Aorta (tissue), 5 donors: ENCODE measurements around the gene THAP7. TPM values are rescaled to one million over a fixed set of nuclear protein-coding genes. Genes with fewer than 3 reads are reported as not detected.

Source experiments
- ATAC-seq: fragments of 200-7000 bp; cut with Tn5 transposase; one replicate; pipeline ENCODE4 v1.9.1; 2022; ENCODE audit warnings: moderate library complexity; ENCODE audit not compliant: low FRiP score
- DNase-seq, 2 donors: peaks; one replicate each; pipeline ENCODE4 v3.0.0-alpha.2; 2020
- H3K27ac ChIP-seq, 2 donors: one replicate each; pipeline ENCODE4 v1.5.1; 2013; ENCODE audit warnings: low read length in 2 of 2, mild to moderate bottlenecking in 2 of 2, moderate library complexity in 2 of 2, control low read depth in 1 of 2, inconsistent platforms in 1 of 2, low read depth in 1 of 2
- H3K27me3 ChIP-seq, 2 donors: one replicate each; pipeline ENCODE4 v1.6.1; 2013; ENCODE audit warnings: control low read depth in 1 of 2, low read length in 1 of 2, mild to moderate bottlenecking in 1 of 2, moderate library complexity in 1 of 2; ENCODE audit not compliant: insufficient read depth in 2 of 2, control insufficient read depth in 1 of 2
- H3K36me3 ChIP-seq, 2 donors: one replicate each; pipeline ENCODE4 v1.6.1; 2013; ENCODE audit warnings: control low read depth in 1 of 2, low read length in 1 of 2, mild to moderate bottlenecking in 1 of 2; ENCODE audit not compliant: insufficient read depth in 2 of 2, control insufficient read depth in 1 of 2
- H3K4me1 ChIP-seq, 2 donors: one replicate each; pipeline ENCODE4 v1.6.1; 2013; ENCODE audit warnings: low read length in 2 of 2, control low read depth in 1 of 2, mild to moderate bottlenecking in 1 of 2, moderate library complexity in 1 of 2; ENCODE audit not compliant: insufficient read depth in 2 of 2, control insufficient read depth in 1 of 2
- H3K4me3 ChIP-seq, 2 donors: one replicate each; pipeline ENCODE4 v1.5.1; 2013; ENCODE audit warnings: low read length in 2 of 2, control low read depth in 1 of 2, mild to moderate bottlenecking in 1 of 2
- H3K9me3 ChIP-seq: one replicate; pipeline ENCODE4 v1.6.1; 2013; ENCODE audit warnings: mild to moderate bottlenecking, low read length; ENCODE audit not compliant: control insufficient read depth
- WGBS, 2 donors: extraction: QIAGEN DNeasy Blood & Tissue Kit; methylation state at CpG; one replicate each; pipeline ENCODE4 v1.1.7; 2013; 5-methylcytosine and 5-hydroxymethylcytosine counted together
- intact Hi-C, 2 donors: fragments of 100-400 bp; cut with DNase I; formaldehyde crosslinking; loops; one replicate each; pipeline versions ENCODE4 v1.14.2 to v1.15.0; 2022
- microRNA-seq, 2 donors: library from miRNA; unstranded; fragments of <30 nt; microRNA quantifications; one replicate each; pipeline ENCODE4 v1.2.0, GENCODE V29; 2020
- polyA plus RNA-seq, 2 donors: library from polyadenylated mRNA; stranded (reverse); fragments of 200-250 nt; gene quantifications; one replicate each; pipeline ENCODE4 v1.2.3, GENCODE V29; 2013
- total RNA-seq, 2 donors: library from RNA; stranded (reverse); fragmentation: NEBNext Ultra II Directional; extraction: Animal tissue kit (Norgen Biotek cat#: 25700); gene quantifications; one replicate each; pipeline ENCODE4 v1.2.1, GENCODE V29; 2021
- donor health status: healthy with polysubstance abuse.
- donor health status: Bipolar disorder and iron deficiency.
- donor health status: DM: no; HTN: no; CAD: no.
- donor health status: DM: no; HTN: no; CAD: no.
- donor health status: DM: yes; HTN: yes; CAD: no.

THAP7 gene
- total and polyA plus RNA-seq, 4 donors, result 16.4 to 69.0 (median 18.9) TPM

- H3K36me3 ChIP-seq, result peaks cover 0 to 5% of the 10 kb centered on the region in 2 donors
- intact Hi-C loops, result no loop called here
- H3K27me3 ChIP-seq, result no peaks in the 10 kb centered on the region
- 79 to 82% methylated on average over 10 of the region's 10 CpGs for WGBS, 2 donors
- no peaks in the 10 kb centered on the region for H3K9me3 ChIP-seq
- H3K4me1 ChIP-seq, result no peaks in the 10 kb centered on the region
- H3K4me3 ChIP-seq, result no peak overlapping the region
- no peak for ATAC-seq
- H3K27ac ChIP-seq, result no peak overlapping the region
- DNase-seq, result no peak
Observed at GRCh38 chr22:20951151-20951931, 50.6 kb downstream of the THAP7 start.

DNA sequence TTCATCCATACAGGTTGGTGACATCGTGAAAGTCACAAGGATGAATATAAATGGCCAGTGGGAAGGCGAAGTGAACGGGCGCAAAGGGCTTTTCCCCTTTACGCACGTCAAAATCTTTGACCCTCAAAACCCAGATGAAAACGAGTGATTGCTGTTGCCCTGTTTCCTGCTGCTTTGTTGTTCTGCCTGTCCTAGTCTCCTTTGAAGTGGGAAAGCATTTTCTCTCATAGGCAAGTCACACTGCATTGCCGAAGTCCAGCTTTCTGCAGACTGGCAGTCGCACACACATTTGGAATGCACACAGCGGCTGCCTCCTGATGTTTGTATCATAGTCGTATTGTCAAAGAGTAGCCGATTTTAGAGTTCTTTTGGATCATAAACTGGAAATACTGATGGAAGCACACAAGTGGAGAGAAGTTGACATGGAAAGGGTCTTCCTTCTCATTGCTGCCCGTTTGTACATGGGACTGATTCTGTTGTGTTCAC is 52.2 kb downstream of the THAP7 start:
- no peak for ATAC-seq
- no peaks in the 10 kb centered on the region for H3K9me3 ChIP-seq
- peaks cover 0 to 5% of the 10 kb centered on the region in 2 donors for H3K36me3 ChIP-seq
- WGBS, 2 donors, result 82 to 87% methylated on average over 13 of the region's 13 CpGs
- peaks cover 0 to 3% of the 10 kb centered on the region in 2 donors for H3K4me1 ChIP-seq
- H3K27me3 ChIP-seq, result no peaks in the 10 kb centered on the region
- no peak overlapping the region for H3K4me3 ChIP-seq
- DNase-seq, result peak in 1 of 2 donors; percentile 19
- intact Hi-C loops, result no loop called here
- no peak overlapping the region for H3K27ac ChIP-seq

Small RNA genes lying within 50 kb of the gene (microRNA-seq; reads per million reads assigned to microRNA genes)
- gene MIR649, result 0 reads per million in 2 donors

Other genes with a start within 250 kb of the THAP7 start
- under 1 TPM in 1 of 2 donors, not detected in 1; 0.15 TPM for gene SERPIND1, start 228.0 kb downstream of the THAP7 start, total RNA-seq
- under 1 TPM; 0.23 to 0.38 TPM for gene SERPIND1, start 228.0 kb downstream of the THAP7 start, polyA plus RNA-seq
- 100 to 1,000 TPM in 1 of 2 donors, 10 to 100 TPM in 1; 88.6 to 107 TPM for gene PI4KA, start 143.3 kb downstream of the THAP7 start, total RNA-seq
- 10 to 100 TPM; 21.9 to 61.0 TPM for gene PI4KA, start 143.3 kb downstream of the THAP7 start, polyA plus RNA-seq
- 10 to 100 TPM; 21.7 to 25.5 TPM for gene SNAP29, start 143.1 kb downstream of the THAP7 start, total RNA-seq
- 10 to 100 TPM; 19.2 to 22.9 TPM for gene SNAP29, start 143.1 kb downstream of the THAP7 start, polyA plus RNA-seq
- 10 to 100 TPM; 36.2 to 45.9 TPM for gene CRKL, start 84.7 kb downstream of the THAP7 start, total RNA-seq
- 10 to 100 TPM in 1 of 2 donors, 1 to 10 TPM in 1; 9.5 to 14.4 TPM for gene CRKL, start 84.7 kb downstream of the THAP7 start, polyA plus RNA-seq
- gene AIFM3, start 34.9 kb downstream of the THAP7 start, total RNA-seq, result 1 to 10 TPM; 1.0 to 3.8 TPM
- gene AIFM3, start 34.9 kb downstream of the THAP7 start, polyA plus RNA-seq, result 1 to 10 TPM; 1.4 to 2.3 TPM
- 10 to 100 TPM; 59.0 to 81.7 TPM for gene LZTR1, start 19.8 kb downstream of the THAP7 start, total RNA-seq
- 10 to 100 TPM; 11.3 to 83.9 TPM for gene LZTR1, start 19.8 kb downstream of the THAP7 start, polyA plus RNA-seq
- gene P2RX6, start 13.0 kb upstream of the THAP7 start, total RNA-seq, result under 1 TPM; 0.26 to 0.72 TPM
- gene P2RX6, start 13.0 kb upstream of the THAP7 start, polyA plus RNA-seq, result 1 to 10 TPM in 1 of 2 donors, under 1 TPM in 1; 0.13 to 1.1 TPM
- under 1 TPM in 1 of 2 donors, not detected in 1; 0.15 TPM for gene SLC7A4, start 30.4 kb upstream of the THAP7 start, total RNA-seq
- not detected for gene SLC7A4, start 30.4 kb upstream of the THAP7 start, polyA plus RNA-seq
- gene LRRC74B, start 43.8 kb upstream of the THAP7 start, total RNA-seq, result not detected
- under 1 TPM in 1 of 2 donors, not detected in 1; 0.05 TPM for gene LRRC74B, start 43.8 kb upstream of the THAP7 start, polyA plus RNA-seq